PFSK-1 (cell line): ENCODE results near the gene DOK1.

Experiments
- POLR2AphosphoS5 ChIP-seq: IDR thresholded peaks from 2 replicates; pipeline ENCODE4 v1.6.1; 2012; ENCODE audit warnings: low read depth, mild to moderate bottlenecking, control low read depth, low read length, moderate library complexity
- SIN3A ChIP-seq: IDR thresholded peaks from 2 replicates; pipeline ENCODE4 v1.6.1; 2012; ENCODE audit warnings: mild to moderate bottlenecking, low read length, moderate library complexity, borderline replicate concordance; ENCODE audit not compliant: insufficient read depth
- TAF1 ChIP-seq: IDR thresholded peaks from 2 replicates; pipeline ENCODE4 v1.6.1; 2012; ENCODE audit warnings: low read length, control low read depth, borderline replicate concordance; ENCODE audit not compliant: insufficient read depth

- TF ChIP-seq POLR2AphosphoS5 (no peak), SIN3A (no peak), TAF1 (no peak)
These were observed 39.1 kb upstream of the DOK1 start for GRCh38 chr2:74515271-74515980.
